Epithelial cell of prostate (primary cell): Measurements from ENCODE around the gene CLEC18A.

ENCODE experiments used
- DNase-seq: peaks from one replicate; pipeline ENCODE4 v3.0.0-alpha.2; 2011; ENCODE audit warnings: low read depth, low spot score
- H3K27ac ChIP-seq: fragments of 450-650 bp; 2 replicates; pipeline ENCODE4 v1.5.1; 2017; ENCODE audit warnings: mild to moderate bottlenecking

CLEC18A gene

DNA sequence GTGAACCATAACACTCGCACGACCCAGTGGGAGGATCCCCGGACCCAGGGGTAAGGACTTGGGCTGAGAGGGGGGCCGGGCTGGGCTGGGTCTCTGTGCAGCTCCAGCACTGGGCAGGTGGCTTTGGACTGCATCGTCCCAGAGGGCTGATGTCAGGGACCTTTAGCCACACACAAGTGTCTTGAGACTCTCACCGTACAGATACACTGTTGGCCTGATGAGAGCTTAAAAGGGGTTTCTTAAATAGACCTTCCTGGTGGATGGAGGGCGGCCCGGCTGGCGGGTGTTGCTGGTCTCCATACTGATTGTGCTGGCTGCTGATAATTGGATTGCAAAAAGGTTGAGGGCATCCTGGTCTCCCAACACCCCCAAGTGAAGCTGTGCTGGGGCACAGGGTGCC, 21.7 kb upstream of the CLEC18A start:
- H3K27ac ChIP-seq, result no peak overlapping the region
- DNase-seq, result no peak

DNA sequence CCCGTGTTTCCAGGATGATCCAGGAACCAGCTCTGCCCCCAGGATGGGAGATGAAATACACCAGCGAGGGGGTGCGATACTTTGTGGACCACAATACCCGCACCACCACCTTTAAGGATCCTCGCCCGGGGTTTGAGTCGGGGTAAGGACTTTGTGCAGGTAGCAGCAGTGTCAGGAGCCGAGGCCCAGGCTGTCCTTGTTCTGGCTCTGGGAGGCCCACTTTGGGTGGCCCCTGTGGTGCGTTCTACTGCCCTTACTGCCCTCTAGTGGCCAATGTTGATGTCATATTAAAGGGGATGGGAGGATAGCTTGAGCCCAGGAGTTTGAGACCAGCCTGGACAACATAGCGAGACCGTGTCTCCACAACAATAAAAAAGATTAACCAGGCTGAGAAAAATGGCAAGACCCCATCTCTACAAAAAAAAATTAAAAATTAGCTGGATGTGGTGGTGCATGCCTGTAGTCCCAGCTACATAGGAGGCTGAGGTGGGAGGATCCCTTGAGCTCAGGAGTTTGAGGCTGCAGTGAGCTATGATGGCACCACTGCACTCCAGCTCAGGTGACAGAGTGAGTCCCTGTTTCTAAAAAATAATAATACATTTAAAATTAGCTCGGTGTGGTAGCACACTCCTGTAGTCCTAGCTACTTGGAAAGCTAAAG, 20.9 kb upstream of the CLEC18A start:
- DNase-seq, result no peak
- H3K27ac ChIP-seq, result no peak overlapping the region

DNA sequence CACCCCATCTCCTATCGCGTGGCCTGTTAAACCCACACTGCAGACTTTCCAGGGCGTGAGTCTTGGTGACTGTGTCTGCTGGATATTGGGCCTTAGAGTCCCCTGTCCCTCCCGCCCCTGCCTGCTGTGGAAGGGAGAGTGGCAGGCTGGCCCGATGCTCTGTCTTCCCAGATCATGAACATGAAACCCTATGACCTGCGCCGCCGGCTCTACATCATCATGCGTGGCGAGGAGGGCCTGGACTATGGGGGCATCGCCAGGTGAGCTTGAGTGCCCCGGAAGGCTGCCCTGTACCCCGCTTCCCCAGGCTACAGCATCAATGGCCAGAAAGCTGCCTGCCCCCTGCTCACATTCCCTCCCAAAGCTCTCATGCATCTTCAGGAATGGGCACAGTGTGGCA, 19.5 kb upstream of the CLEC18A start:
- no peak overlapping the region for H3K27ac ChIP-seq
- DNase-seq, result no peak

DNA sequence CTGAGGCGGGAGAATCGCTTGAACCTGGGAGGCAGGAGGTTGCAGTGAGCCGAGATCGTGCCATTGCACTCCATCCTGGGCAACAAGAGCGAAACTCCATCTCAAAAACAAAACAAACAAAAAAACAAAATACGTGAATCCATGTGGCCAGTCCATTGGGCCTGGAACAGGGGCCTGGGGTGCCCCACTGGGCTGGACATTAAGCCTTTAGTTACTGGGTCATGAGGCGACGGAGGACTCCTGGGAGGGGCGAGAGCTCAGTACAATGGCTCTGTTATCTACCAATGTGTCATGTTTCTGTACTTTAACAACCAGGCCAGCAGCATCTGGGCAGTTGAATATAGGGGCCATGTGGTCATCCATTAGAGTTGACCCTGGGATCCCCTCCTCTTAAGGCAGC, 18.9 kb upstream of the CLEC18A start:
- DNase-seq, result no peak
- H3K27ac ChIP-seq, result no peak overlapping the region

DNA sequence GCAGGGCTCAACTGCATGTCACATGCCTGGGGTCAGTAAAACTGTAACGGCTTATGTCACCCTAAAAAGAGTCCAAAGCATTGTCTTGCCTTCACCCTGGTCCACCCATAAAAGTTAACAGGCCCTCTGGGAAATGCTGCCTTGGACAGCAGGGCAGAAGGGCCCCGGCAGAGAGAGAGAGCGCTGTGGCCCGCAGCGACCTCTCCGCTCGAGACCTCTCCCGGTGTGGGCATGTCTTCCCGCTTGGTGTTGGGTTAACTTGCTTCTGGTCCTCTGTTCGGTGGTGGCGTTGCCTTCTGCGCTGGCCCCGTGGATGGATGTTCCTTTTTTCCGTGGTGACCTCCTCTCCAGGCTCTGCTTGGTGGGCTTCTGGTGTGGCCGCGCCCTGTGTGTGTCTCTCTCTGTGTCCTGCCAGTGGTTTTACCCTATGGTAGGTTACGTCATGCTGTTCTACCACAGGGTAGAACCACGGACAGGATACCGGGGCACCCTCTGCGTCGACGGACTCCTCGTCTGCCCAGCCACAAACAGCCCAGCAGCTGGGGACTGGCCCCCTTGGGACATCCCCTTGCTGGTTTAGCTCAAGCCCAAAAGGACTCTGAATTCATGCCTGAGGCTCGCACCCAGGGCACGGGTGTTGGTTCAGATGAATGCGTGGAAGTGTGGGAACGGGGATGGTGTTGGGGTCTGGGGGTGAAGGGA, 18.3 kb upstream of the CLEC18A start:
- no peak overlapping the region for H3K27ac ChIP-seq
- no peak for DNase-seq

DNA sequence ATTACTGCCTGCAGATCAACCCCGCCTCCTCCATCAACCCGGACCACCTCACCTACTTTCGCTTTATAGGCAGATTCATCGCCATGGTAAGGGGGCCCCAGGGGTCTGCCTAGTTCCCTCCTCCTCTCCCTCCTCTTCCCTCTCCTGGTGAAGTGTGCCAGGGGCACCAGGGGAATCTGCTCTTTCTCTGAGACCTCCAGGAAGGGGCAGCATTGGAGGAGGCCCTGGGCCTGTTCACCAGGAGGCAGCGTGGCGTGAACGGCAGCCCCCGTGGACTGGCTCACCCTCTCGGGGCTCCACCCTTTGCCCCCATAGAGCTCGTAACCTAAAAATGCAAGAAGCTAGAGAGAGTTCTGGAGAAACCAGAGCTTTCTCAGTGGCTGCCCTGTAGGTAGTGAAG, 17.1 kb upstream of the CLEC18A start:
- no peak for DNase-seq
- H3K27ac ChIP-seq, result no peak overlapping the region

DNA sequence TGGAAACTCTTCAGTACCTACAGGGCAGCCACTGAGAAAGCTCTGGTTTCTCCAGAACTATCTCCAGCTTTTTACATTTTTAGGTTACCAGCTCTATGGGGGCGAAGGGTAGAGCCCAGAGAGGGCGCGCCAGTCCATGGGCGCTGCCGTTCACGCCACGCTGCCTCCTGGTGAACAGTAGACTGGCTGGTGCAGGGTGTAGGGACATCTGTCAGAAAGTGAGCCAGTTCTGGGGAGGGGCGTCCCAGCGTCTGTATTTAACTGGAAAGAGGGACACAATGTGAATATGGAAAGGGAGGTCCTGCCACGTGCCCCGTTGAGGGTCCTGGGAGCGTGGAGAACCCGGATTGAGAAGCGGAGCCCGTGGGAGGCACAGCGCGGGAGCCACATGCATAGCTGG, 16.4 kb upstream of the CLEC18A start:
- H3K27ac ChIP-seq, result no peak overlapping the region
- DNase-seq, result no peak

DNA sequence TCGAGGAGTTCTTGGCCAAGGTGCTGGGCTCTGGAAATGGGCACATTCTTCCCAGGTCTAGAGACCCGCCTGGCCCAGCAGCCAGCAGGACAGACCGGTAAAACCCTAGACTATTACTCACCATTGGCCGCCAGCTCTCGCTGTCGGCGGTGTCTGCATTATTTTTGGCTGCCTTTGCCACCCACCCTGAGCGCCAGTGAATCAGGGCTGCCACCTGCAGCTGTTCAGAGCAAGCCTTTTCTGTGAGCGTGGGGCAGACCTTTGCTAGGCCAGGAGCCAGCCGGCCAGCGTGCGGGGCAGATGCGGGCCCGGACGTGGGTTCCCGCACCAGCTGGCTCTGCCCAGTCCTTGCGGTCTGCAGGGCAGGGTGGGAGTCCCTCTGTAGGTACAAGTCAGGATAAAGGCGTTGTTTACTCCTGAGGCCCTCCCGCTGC, 15.8 kb upstream of the CLEC18A start:
- no peak overlapping the region for H3K27ac ChIP-seq
- no peak for DNase-seq

DNA sequence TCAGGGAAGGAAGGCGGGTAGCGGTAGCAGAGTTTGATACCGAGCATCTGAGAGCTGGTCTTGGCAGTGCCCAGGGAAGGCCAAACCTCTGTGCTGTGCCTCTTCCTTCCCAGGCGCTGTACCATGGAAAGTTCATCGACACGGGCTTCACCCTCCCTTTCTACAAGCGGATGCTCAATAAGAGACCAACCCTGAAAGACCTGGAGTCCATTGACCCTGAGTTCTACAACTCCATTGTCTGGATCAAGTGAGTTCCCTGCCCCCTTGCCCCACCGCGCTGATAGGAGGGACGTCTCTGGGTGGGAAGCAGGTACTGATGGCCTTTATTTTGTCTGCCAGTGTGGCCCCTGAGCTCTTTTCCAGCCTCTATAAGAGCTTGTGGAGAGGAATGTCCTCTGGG, 15.4 kb upstream of the CLEC18A start:
- no peak overlapping the region for H3K27ac ChIP-seq

DNA sequence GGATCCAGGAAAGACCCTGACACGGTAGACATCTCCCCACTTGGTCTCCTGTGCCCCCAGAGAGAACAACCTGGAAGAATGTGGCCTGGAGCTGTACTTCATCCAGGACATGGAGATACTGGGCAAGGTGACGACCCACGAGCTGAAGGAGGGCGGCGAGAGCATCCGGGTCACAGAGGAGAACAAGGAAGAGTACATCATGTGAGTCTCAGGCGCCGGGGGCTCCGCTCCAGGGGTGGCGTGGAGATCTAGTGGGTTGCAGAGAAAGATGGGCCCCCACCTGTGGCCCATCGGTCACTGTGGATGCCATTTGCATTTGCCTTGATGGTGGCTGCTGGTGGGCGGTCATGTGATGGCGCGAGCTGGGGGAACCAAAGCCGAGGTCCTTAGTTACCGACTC, 14.9 kb upstream of the CLEC18A start:
- DNase-seq, result no peak
- no peak overlapping the region for H3K27ac ChIP-seq

More for the DNA sequence above, 15.4 kb upstream of the CLEC18A start:
- no peak for DNase-seq

DNA sequence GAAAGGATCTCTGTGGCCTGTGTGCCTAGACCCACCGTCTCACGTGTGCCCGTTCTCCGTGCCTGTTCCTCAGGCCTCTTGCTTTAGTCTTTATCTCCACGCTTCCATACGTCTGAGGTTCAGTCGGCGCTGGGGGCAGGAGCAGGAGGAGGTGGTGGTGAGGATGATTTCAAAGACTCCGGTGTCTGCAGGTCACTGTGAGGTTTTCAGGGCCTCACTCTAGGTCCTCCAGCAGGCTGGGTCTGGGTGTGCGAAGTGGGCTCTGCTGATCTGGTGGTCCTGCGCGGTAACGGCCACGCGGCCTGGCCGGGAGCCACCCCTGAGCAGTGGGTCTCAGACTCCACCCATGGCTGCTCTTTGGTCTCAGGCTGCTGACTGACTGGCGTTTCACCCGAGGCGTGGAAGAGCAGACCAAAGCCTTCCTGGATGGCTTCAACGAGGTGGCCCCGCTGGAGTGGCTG, 14.4 kb upstream of the CLEC18A start:
- DNase-seq, result no peak
- H3K27ac ChIP-seq, result no peak overlapping the region

DNA sequence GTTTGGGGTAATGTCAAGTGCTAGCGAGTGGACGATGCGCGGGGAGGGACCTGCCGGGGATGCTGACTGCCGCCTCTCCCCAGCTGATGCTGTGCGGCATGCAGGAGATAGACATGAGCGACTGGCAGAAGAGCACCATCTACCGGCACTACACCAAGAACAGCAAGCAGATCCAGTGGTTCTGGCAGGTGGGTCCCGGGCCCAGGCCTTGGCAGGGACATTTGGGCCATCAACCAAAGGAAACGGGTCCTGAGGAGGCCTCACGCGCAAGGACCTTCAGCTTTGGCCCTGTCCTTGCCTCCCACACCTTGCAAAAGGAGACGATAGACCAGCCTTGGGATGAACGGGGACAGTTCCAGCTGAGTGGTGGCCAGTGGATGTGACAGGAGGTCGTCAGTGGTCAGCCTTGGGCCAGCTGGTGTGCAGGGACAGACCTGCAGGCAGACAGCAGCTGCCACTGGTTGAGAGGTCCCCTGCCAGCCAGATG, 13.6 kb upstream of the CLEC18A start:
- no peak for DNase-seq
- no peak overlapping the region for H3K27ac ChIP-seq

DNA sequence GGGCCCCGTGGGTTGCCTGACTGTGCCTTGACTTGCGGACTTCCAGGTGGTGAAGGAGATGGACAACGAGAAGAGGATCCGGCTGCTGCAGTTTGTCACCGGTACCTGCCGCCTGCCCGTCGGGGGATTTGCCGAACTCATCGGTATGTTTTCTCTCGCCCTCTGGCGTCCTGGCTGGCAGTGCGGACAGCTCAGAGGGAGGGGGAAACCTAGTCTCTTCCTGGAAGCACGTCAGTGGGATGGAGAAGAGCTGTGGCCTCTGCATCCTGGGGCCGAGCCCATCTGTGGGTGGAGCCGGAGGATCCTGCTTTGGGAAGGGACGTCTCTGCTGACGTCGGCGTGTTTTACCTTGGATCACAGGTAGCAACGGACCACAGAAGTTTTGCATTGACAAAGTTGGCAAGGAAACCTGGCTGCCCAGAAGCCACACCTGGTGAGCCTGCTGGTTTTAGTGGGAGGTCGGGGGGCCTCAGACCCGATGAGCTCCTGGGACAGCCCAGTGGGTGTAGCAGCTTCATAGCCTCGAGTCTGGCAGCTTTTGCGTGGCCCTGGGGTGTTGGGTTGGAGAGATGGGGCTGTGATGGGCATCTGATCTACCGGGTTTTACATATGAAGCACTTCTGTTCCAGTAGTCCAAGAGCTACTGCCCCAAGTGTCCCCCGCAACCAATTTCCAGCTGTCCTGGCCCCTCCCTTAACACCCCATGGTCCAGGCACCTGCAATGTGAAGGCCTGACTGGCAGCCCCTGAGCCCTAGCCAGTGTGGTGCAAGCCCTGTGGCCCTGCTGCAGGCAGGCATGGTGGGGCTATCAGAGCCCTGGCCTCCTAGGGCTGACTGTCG, 11.9 kb upstream of the CLEC18A start:
- no peak for DNase-seq
- H3K27ac ChIP-seq, result no peak overlapping the region

DNA sequence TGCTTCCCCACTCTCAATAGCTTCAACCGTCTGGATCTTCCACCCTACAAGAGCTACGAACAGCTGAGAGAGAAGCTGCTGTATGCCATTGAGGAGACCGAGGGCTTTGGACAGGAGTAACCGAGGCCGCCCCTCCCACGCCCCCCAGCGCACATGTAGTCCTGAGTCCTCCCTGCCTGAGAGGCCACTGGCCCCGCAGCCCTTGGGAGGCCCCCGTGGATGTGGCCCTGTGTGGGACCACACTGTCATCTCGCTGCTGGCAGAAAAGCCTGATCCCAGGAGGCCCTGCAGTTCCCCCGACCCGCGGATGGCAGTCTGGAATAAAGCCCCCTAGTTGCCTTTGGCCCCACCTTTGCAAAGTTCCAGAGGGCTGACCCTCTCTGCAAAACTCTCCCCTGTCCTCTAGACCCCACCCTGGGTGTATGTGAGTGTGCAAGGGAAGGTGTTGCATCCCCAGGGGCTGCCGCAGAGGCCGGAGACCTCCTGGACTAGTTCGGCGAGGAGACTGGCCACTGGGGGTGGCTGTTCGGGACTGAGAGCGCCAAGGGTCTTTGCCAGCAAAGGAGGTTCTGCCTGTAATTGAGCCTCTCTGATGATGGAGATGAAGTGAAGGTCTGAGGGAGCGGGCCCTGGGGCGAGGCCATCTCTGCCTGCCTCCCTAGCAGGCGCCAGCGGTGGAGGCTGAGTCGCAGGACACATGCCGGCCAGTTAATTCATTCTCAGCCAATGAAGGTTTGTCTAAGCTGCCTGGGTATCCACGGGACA, 11.1 kb upstream of the CLEC18A start:
- H3K27ac ChIP-seq, result no peak overlapping the region
- no peak for DNase-seq

DNA sequence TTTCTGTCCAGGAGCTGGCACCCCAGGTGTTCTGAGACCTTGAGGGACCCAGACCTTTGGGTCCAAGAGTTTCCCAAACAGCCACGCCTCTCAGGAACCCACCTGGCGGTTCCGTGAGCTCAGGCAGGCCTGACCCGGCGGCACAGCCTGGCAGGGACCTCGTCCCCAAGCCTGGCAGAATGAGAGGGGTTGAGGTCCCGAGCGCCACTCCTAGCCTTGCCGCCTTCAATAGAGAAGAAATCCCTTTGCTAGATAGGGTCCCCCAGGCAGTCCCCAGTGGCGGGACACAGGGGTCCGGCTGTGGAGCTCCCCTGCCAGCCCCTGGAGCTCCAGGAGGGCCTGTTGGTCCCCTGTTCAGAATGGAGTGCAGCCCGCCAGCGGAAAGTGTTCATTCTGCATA, 10.5 kb upstream of the CLEC18A start:
- DNase-seq, result no peak

DNA sequence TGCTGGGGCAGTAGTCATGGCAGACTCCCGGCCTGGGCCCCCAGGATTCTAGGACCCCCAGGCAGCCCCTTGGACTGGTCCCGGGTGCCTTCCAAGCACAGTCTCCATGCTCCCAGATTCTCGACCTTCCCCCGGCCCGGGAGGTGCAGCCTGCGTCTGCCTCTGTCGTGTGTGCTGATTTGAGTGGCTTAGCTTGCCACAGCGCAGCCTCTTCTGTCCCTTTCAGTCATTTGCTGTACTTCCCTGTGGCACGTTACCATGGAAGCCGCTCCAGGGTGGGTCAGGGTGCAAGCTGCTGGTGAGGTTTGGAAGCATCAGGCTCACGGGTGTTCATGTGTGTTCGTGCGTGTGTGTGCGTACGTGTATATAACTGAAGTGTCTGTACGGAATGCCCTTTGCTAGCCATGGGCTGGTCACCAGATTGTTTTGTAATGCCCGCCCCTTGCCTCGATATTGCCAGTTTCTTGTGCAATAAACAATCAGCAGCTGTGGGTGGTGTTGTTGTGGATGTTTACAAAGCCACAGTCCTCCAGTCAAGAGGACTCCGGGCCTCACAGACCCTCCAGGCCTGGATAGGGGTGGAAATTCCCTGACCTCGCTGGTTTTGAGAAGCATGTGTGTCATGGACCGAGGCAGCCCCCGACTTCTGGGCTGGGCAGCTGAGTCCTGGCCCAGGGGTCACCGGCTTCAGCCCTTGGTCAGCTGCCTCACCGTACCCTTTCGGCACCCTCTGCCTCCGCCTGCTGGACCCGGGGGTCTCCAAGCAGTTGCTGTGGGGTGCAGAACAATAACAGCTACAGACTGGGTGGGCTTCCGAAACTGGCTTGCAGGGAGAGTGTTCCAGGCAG, 9.7 kb upstream of the CLEC18A start:
- DNase-seq, result no peak
- H3K27ac ChIP-seq, result no peak overlapping the region

More for the DNA sequence above, 10.5 kb upstream of the CLEC18A start:
- H3K27ac ChIP-seq, result no peak overlapping the region

DNA sequence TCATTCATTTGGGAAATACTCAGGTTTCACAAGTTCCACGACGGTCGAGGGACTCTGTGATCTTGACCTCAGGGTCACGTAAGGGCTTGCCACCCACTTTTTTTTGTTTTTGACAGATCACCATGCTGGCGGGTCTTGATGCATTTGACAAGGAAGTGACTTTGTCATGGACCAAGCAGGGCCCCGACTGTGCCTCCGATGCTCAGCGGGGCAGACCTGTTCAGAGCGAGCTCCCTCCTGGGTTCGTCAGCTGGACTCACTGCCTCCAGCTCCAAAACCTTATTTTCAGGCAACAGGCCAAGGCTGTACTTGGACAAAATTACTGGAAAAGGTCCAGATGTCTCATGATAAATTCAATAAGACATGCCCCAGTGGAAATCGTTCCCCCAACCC, 9.0 kb upstream of the CLEC18A start:
- DNase-seq, result no peak
- H3K27ac ChIP-seq, result no peak overlapping the region

DNA sequence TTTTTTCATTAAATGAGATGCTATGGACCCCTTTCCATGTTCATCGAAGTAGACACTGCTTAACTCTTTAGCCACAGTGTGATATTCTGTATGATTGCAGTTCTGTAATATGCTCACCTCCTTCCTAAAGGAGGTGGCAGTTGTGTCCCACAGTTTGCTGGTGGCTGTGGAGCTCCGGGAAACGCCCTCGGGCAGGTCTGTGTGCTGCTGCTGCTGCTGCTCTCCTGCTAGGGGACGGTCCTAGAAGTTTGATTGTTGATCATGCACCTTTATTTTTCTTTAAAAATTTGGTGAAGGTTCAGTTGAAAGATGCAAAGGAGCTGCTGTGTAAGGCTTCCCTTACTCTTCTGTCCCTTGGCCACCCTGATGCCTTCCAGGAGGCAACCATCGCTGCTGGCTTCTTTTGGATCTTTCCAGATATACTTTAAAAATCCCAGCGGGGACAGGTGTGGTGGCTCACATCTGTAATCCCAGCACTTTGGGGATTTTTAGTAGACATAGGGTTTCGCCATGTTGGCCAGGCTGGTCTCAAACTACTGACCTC, 8.4 kb upstream of the CLEC18A start:
- no peak overlapping the region for H3K27ac ChIP-seq
- DNase-seq, result no peak
